ENCODE measurements around the gene TMEFF2.

TMEFF2 gene

GRCh38 chr2:192194866-192195547 is at the start of gene TMEFF2:
TSS of gene TMEFF2 (minus strand) at chr2:192194933. CDS start at chr2:192194524, 409 bp downstream.
- DNase-seq (ENCODE audit: low read depth): no peak

- no peak for DNase-seq (ENCODE audit: low read depth)
Observed at GRCh38 chr2:192243488-192243887, 48.8 kb upstream of the TMEFF2 start.

- no peak for DNase-seq (ENCODE audit: low read depth)
Observed at GRCh38 chr2:192236136-192236535, 41.4 kb upstream of the TMEFF2 start.

- no peak for DNase-seq (ENCODE audit: low read depth)
Observed at GRCh38 chr2:192230889-192231453, 36.2 kb upstream of the TMEFF2 start.

- DNase-seq (ENCODE audit: low read depth): no peak
Observed at GRCh38 chr2:192228685-192229084, 34.0 kb upstream of the TMEFF2 start.

GRCh38 chr2:192218970-192219369 is 24.2 kb upstream of the TMEFF2 start:
- no peak for DNase-seq (ENCODE audit: low read depth)

GRCh38 chr2:192218377-192218776 is 23.6 kb upstream of the TMEFF2 start:
- no peak for DNase-seq (ENCODE audit: low read depth)

GRCh38 chr2:192216336-192216735 is 21.6 kb upstream of the TMEFF2 start:
- no peak for DNase-seq (ENCODE audit: low read depth)

- no peak for DNase-seq (ENCODE audit: low read depth)
Observed at GRCh38 chr2:192215096-192215877, 20.6 kb upstream of the TMEFF2 start.

GRCh38 chr2:192208848-192209247 is 14.1 kb upstream of the TMEFF2 start:
- DNase-seq (ENCODE audit: low read depth): no peak

- DNase-seq (ENCODE audit: low read depth): no peak
Observed at GRCh38 chr2:192206399-192206798, 11.7 kb upstream of the TMEFF2 start.

- DNase-seq (ENCODE audit: low read depth): no peak
Observed at GRCh38 chr2:192203876-192204275, 9.1 kb upstream of the TMEFF2 start.

GRCh38 chr2:192202373-192202772 is 7.6 kb upstream of the TMEFF2 start:
- DNase-seq (ENCODE audit: low read depth): no peak

GRCh38 chr2:192201116-192201515 is 6.4 kb upstream of the TMEFF2 start:
- no peak for DNase-seq (ENCODE audit: low read depth)

- DNase-seq (ENCODE audit: low read depth): no peak
Observed at GRCh38 chr2:192197357-192197756, 2.6 kb upstream of the TMEFF2 start.

- DNase-seq (ENCODE audit: low read depth): no peak
Observed at GRCh38 chr2:192196421-192197194, 1.9 kb upstream of the TMEFF2 start.

- DNase-seq (ENCODE audit: low read depth): no peak
Observed at GRCh38 chr2:192195548-192196418, 1.1 kb upstream of the TMEFF2 start.

- DNase-seq (ENCODE audit: low read depth): no peak
Observed at GRCh38 chr2:192194265-192194865, 368 bp downstream of the TMEFF2 start.

- no peak for DNase-seq (ENCODE audit: low read depth)
Observed at GRCh38 chr2:192190474-192190873, 4.3 kb downstream of the TMEFF2 start.

GRCh38 chr2:192186806-192187205 is 7.9 kb downstream of the TMEFF2 start:
- no peak for DNase-seq (ENCODE audit: low read depth)

- no peak for DNase-seq (ENCODE audit: low read depth)
Observed at GRCh38 chr2:192184349-192184748, 10.4 kb downstream of the TMEFF2 start.
